GM23338 (cell line): ENCODE data around the gene RASSF7. TPM values are rescaled to one million over a fixed set of nuclear protein-coding genes. Genes with fewer than 3 reads are reported as not detected.

ENCODE experiments used
- ATAC-seq: fragments of 200-7000 bp; cut with Tn5 transposase; 3 replicates; pipeline ENCODE4 v1.9.1; 2020
- DNase-seq: peaks from one replicate; pipeline ENCODE4 v3.0.0-alpha.2; 2015; ENCODE audit warnings: low spot score
- H2AFZ ChIP-seq: fragments of 200-600 bp; sonication (generic); 2 replicates; pipeline ENCODE4 v1.8.0; 2016; ENCODE audit warnings: antibody characterized with exemption, mild to moderate bottlenecking, moderate library complexity
- H3F3A ChIP-seq: fragments of 200-600 bp; sonication (generic); replicated peaks from 2 replicates; pipeline ENCODE4 v1.8.0; 2017; ENCODE audit warnings: antibody characterized with exemption, mixed run types, low read depth
- H3K27ac ChIP-seq: fragments of 200-600 bp; sonication (generic); 2 replicates; pipeline ENCODE4 v1.6.1; 2016; ENCODE audit warnings: low read depth
- H3K27me3 ChIP-seq: fragments of 200-600 bp; sonication (generic); 2 replicates; pipeline ENCODE4 v1.8.0; 2016; ENCODE audit warnings: mild to moderate bottlenecking, mixed run types, moderate library complexity; ENCODE audit not compliant: insufficient read depth
- H3K36me3 ChIP-seq: fragments of 200-600 bp; sonication (generic); 2 replicates; pipeline ENCODE4 v1.8.0; 2016; ENCODE audit warnings: mild to moderate bottlenecking; ENCODE audit not compliant: insufficient read depth
- H3K4me1 ChIP-seq: fragments of 200-600 bp; sonication (generic); 2 replicates; pipeline ENCODE4 v1.8.0; 2016; ENCODE audit warnings: mild to moderate bottlenecking, moderate library complexity; ENCODE audit not compliant: insufficient read depth
- H3K4me2 ChIP-seq: fragments of 200-600 bp; sonication (generic); 2 replicates; pipeline ENCODE4 v1.7.1; 2017; ENCODE audit warnings: mixed run types
- H3K4me3 ChIP-seq: fragments of 200-600 bp; sonication (generic); 2 replicates; pipeline ENCODE4 v1.6.1; 2016; ENCODE audit warnings: mixed run types
- H3K79me2 ChIP-seq: fragments of 200-600 bp; sonication (generic); replicated peaks from 2 replicates; pipeline ENCODE4 v1.8.0; 2017; ENCODE audit warnings: mild to moderate bottlenecking; ENCODE audit not compliant: insufficient read depth
- H3K9me2 ChIP-seq: fragments of 200-600 bp; sonication (generic); 2 replicates; pipeline ENCODE4 v1.8.0; 2017; ENCODE audit not compliant: insufficient read depth
- H4K20me1 ChIP-seq: fragments of 200-600 bp; sonication (generic); replicated peaks from 2 replicates; pipeline ENCODE4 v1.8.0; 2017; ENCODE audit warnings: mild to moderate bottlenecking; ENCODE audit not compliant: insufficient read depth
- H3K27ac Mint-ChIP-seq: 2 replicates; pipeline ENCODE4 v1.8.0; 2020; ENCODE audit warnings: inconsistent platforms, mild to moderate bottlenecking, moderate library complexity, mixed read lengths
- H3K27me3 Mint-ChIP-seq: 3 replicates; pipeline ENCODE4 v1.8.0; 2022; ENCODE audit warnings: low read depth, mild to moderate bottlenecking, moderate library complexity, mixed read lengths, inconsistent platforms; ENCODE audit not compliant: insufficient read depth, poor library complexity
- H3K36me3 Mint-ChIP-seq: 3 replicates; pipeline ENCODE4 v1.8.0; 2021; ENCODE audit warnings: low read depth, mild to moderate bottlenecking, inconsistent platforms, moderate library complexity, mixed read lengths
- H3K4me1 Mint-ChIP-seq: 3 replicates; pipeline ENCODE4 v1.8.0; 2020; ENCODE audit warnings: mild to moderate bottlenecking, inconsistent platforms, mixed read lengths
- H3K4me3 Mint-ChIP-seq: 3 replicates; pipeline ENCODE4 v1.8.0; 2021; ENCODE audit warnings: moderate library complexity, mild to moderate bottlenecking, inconsistent platforms, mixed read lengths
- H3K9me3 Mint-ChIP-seq: 3 replicates; pipeline ENCODE4 v1.8.0; 2020; ENCODE audit warnings: moderate library complexity, mild to moderate bottlenecking, inconsistent platforms, mixed read lengths
- CREB1 ChIP-seq: fragments of 250-450 bp; sonication (Bioruptor Pico); IDR thresholded peaks from 2 replicates; pipeline ENCODE4 v1.5.0; 2020; ENCODE audit warnings: low read depth, mild to moderate bottlenecking, moderate library complexity
- CTCF ChIP-seq, 2 experiments: fragments of 200-600 bp in 1 of 2; sonication (generic) in 1 of 2; conservative IDR thresholded peaks; 2 replicates each; pipeline versions ENCODE4 v1.5.1 to v1.6.1; 2016 to 2017; ENCODE audit warnings: antibody characterized with exemption in 2 of 2, low read depth in 2 of 2, mild to moderate bottlenecking in 2 of 2, moderate library complexity in 1 of 2
- EZH2 ChIP-seq: fragments of 200-600 bp; sonication (generic); IDR thresholded peaks from one replicate; pipeline ENCODE4 v1.8.0; 2017; ENCODE audit warnings: antibody characterized with exemption, mild to moderate bottlenecking, low read depth; ENCODE audit not compliant: unreplicated experiment
- EZH2phosphoT487 ChIP-seq: fragments of 200-600 bp; sonication (generic); IDR thresholded peaks from one replicate; pipeline ENCODE4 v1.8.1; 2018; ENCODE audit warnings: antibody characterized with exemption; ENCODE audit not compliant: unreplicated experiment
- JUNB ChIP-seq: IDR thresholded peaks from one replicate; pipeline ENCODE4 v1.6.1; 2016; ENCODE audit warnings: antibody characterized with exemption; ENCODE audit not compliant: unreplicated experiment
- NANOG ChIP-seq: IDR thresholded peaks from 2 replicates; pipeline ENCODE4 v1.6.1; 2016; ENCODE audit warnings: antibody characterized with exemption, borderline replicate concordance
- POLR2AphosphoS5 ChIP-seq: IDR thresholded peaks from 2 replicates; pipeline ENCODE4 v1.6.1; 2016; ENCODE audit warnings: antibody characterized with exemption, low read depth
- REST ChIP-seq: IDR thresholded peaks from one replicate; pipeline ENCODE4 v1.6.1; 2018; ENCODE audit warnings: antibody characterized with exemption; ENCODE audit not compliant: unreplicated experiment
- STAT1 ChIP-seq: IDR thresholded peaks from one replicate; pipeline ENCODE4 v1.6.1; 2016; ENCODE audit warnings: antibody characterized with exemption; ENCODE audit not compliant: unreplicated experiment
- ZNF114 ChIP-seq: fragments of 250-450 bp; sonication (Bioruptor Pico); IDR thresholded peaks from 2 replicates; pipeline ENCODE4 v1.5.0; 2020; ENCODE audit warnings: mild to moderate bottlenecking, moderate library complexity
- ZNF331 ChIP-seq: fragments of 250-450 bp; sonication (Bioruptor Pico); IDR thresholded peaks from 2 replicates; pipeline ENCODE4 v1.5.0; 2020; ENCODE audit warnings: low read depth, mild to moderate bottlenecking, moderate library complexity
- ZNF462 ChIP-seq: fragments of 250-450 bp; sonication (Bioruptor Pico); IDR thresholded peaks from 2 replicates; pipeline ENCODE4 v1.5.0; 2020; ENCODE audit warnings: mild to moderate bottlenecking, moderate library complexity
- polyA plus RNA-seq: library from polyadenylated mRNA; unstranded; fragments of >200 nt; fragmentation: Nextera tagmentation; extraction: Ambion mirVana; gene quantifications from 2 replicates; pipeline ENCODE4 v1.2.1, GENCODE V29; 2016
- total RNA-seq: library from RNA; depleted of rRNA; stranded (reverse); fragments of >200 nt; shearing (Covaris generic); gene quantifications from 2 replicates; pipeline ENCODE4 v1.2.3, GENCODE V29; 2014
- TF ChIP-seq, protein P1 (sequence below): IDR thresholded peaks from 2 replicates; pipeline ENCODE4 v1.6.1; 2016; ENCODE audit warnings: antibody characterized with exemption

The RASSF7 gene
- total and polyA plus RNA-seq, 2 experiments from 2014 or later, result 39.6 to 64.8 TPM

DNA sequence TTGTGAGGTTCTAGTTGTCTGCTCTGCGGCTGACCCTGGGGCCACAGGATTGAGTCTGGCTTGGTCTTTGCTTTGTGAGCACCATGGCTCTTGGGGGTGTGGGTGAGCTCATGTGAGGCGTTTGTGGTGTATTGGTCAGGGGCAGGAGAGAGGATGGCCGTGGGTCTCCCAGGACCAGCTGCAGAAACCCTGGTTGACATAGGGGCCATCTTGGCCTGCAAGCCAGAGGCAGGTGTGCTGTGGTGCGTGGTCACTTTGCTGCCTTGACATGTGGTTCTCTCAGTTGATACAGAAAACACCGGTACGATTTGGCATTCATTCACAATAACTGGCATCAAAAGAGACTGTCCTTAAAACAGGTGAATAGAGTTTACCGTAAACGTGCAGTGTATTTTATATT, 26.8 kb downstream of the RASSF7 start:
- TF ChIP-seq POLR2AphosphoS5 (no peak), REST (no peak), STAT1 (no peak), ZNF114 (CRISPR knock-in tag) (no peak), CTCF (conservative IDR thresholded peaks at IDR 0.05; ENCODE audit: low read depth in 2 of 2) (no peak), ZNF331 (no peak), ZNF462 (CRISPR knock-in tag) (no peak), JUNB (no peak), EZH2 (no peak), NANOG (no peak), CREB1 (CRISPR knock-in tag) (no peak), EZH2phosphoT487 (no peak)
- TF ChIP-seq, protein P1, sequence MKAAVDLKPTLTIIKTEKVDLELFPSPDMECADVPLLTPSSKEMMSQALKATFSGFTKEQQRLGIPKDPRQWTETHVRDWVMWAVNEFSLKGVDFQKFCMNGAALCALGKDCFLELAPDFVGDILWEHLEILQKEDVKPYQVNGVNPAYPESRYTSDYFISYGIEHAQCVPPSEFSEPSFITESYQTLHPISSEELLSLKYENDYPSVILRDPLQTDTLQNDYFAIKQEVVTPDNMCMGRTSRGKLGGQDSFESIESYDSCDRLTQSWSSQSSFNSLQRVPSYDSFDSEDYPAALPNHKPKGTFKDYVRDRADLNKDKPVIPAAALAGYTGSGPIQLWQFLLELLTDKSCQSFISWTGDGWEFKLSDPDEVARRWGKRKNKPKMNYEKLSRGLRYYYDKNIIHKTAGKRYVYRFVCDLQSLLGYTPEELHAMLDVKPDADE, result no peak
- Mint-ChIP-seq H3K4me3 (no peak overlapping the region), H3K4me1 (no peaks in the 10 kb centered on the region; the same call in 2 of the 3 replicates), H3K27me3 (peaks cover 15% of the 10 kb centered on the region), H3K36me3 (peaks cover 59% of the 10 kb centered on the region), H3K27ac (no peak overlapping the region), H3K9me3 (no peaks in the 10 kb centered on the region; the same call in 2 of the 3 replicates)
- Histone ChIP-seq H3K27me3 (no peaks in the 10 kb centered on the region), H4K20me1 (peaks cover 13% of the 10 kb centered on the region), H3K9me2 (no peaks in the 10 kb centered on the region), H3K4me3 (no peak overlapping the region), H3K4me1 (no peaks in the 10 kb centered on the region), H3K36me3 (peaks cover 20% of the 10 kb centered on the region; the same call in 1 of the 2 replicates), H3F3A (peaks cover 13% of the 10 kb centered on the region), H2AFZ (no peak overlapping the region), H3K79me2 (peaks cover 27% of the 10 kb centered on the region), H3K4me2 (no peak overlapping the region), H3K27ac (no peak overlapping the region)
- ATAC-seq, result no peak
- DNase-seq, result no peak
